HepG2 (cell line): ENCODE results near the gene FITM1. TPM values are rescaled to one million over a fixed set of nuclear protein-coding genes. Genes with fewer than 3 reads are reported as not detected.

Source experiments
- DNMT1 ChIP-seq: sonication (generic); formaldehyde crosslinking; IDR thresholded peaks from 2 replicates; pipeline ENCODE4 v1.5.1; 2020; ENCODE audit warnings: mild to moderate bottlenecking, missing genetic modification reagents
- MLX ChIP-seq: IDR thresholded peaks from 2 replicates; pipeline ENCODE4 v1.6.1; 2016
- PRDM15 ChIP-seq: sonication (generic); formaldehyde crosslinking; IDR thresholded peaks from 2 replicates; pipeline ENCODE4 v1.4.0; 2020; ENCODE audit warnings: missing genetic modification reagents
- SMARCC2 ChIP-seq: fragments of 450-650 bp; IDR thresholded peaks from 2 replicates; pipeline ENCODE4 v1.6.1; 2017; ENCODE audit warnings: antibody characterized with exemption, mild to moderate bottlenecking
- ZBTB7B ChIP-seq: sonication (generic); formaldehyde crosslinking; IDR thresholded peaks from 2 replicates; pipeline ENCODE4 v1.4.0; 2020; ENCODE audit warnings: missing genetic modification reagents
- ZNF142 ChIP-seq: sonication (generic); formaldehyde crosslinking; IDR thresholded peaks from 2 replicates; pipeline ENCODE4 v1.4.0; 2020; ENCODE audit warnings: missing genetic modification reagents
- ZNF253 ChIP-seq: sonication (generic); formaldehyde crosslinking; IDR thresholded peaks from 2 replicates; pipeline ENCODE4 v1.8.0; 2022; ENCODE audit warnings: mild to moderate bottlenecking, missing genetic modification reagents, borderline replicate concordance
- ZNF282 ChIP-seq: fragments of 450-650 bp; IDR thresholded peaks from 2 replicates; pipeline ENCODE4 v1.6.1; 2018; ENCODE audit not compliant: partially characterized antibody
- ZNF460 ChIP-seq: sonication (generic); formaldehyde crosslinking; IDR thresholded peaks from 2 replicates; pipeline ENCODE4 v1.5.1; 2020; ENCODE audit warnings: missing genetic modification reagents, mild to moderate bottlenecking, borderline replicate concordance
- ZNF605 ChIP-seq: sonication (generic); formaldehyde crosslinking; IDR thresholded peaks from 2 replicates; pipeline ENCODE4 v1.8.0; 2022; ENCODE audit warnings: mild to moderate bottlenecking, missing genetic modification reagents
- ZNF607 ChIP-seq: sonication (generic); formaldehyde crosslinking; IDR thresholded peaks from 2 replicates; pipeline ENCODE4 v1.5.1; 2020; ENCODE audit warnings: missing genetic modification reagents, mild to moderate bottlenecking, borderline replicate concordance
- polyA plus RNA-seq, 8 experiments: library from polyadenylated mRNA; depleted of rRNA in 3 of 8; stranded (reverse) in 7 of 8; unstranded in 1 of 8; fragments of >200 nt; fragmentation: Illumina TruSeq in 4 of 8; extraction: Trizol in 4 of 8; gene quantifications; 2 replicates each; pipeline versions ENCODE4 v1.2.1 to v1.2.3, GENCODE V29; 2011 to 2016; ENCODE audit warnings: low read depth in 4 of 8, missing spikeins in 1 of 8, mixed read lengths in 1 of 8; ENCODE audit not compliant: insufficient read depth in 1 of 8
- total RNA-seq, 5 experiments: library from RNA; depleted of rRNA; stranded (reverse); fragments of >200 nt; fragmentation: Illumina TruSeq; extraction: Trizol; gene quantifications; 2 replicates each; pipeline ENCODE4 v1.2.3, GENCODE V29; 2016; ENCODE audit warnings: low read depth in 1 of 5
- TF ChIP-seq, protein P1 (sequence below): sonication (generic); formaldehyde crosslinking; IDR thresholded peaks from 2 replicates; pipeline ENCODE4 v1.9.0; 2022; ENCODE audit warnings: missing genetic modification reagents, mild to moderate bottlenecking, borderline replicate concordance
- TF ChIP-seq, protein P2 (sequence below): IDR thresholded peaks from 2 replicates; pipeline ENCODE4 v1.6.1; 2016; ENCODE audit warnings: low read depth

Gene FITM1
- total and polyA plus RNA-seq, 2 of the 13 experiments (the other 11 are each of a cell fraction or from before 2014, with no cell fraction given) = 2.7 to 5.8 TPM

GRCh38 chr14:24080888-24081738 lies 49.3 kb upstream of the FITM1 start (continued):
- TF ChIP-seq, protein P1, sequence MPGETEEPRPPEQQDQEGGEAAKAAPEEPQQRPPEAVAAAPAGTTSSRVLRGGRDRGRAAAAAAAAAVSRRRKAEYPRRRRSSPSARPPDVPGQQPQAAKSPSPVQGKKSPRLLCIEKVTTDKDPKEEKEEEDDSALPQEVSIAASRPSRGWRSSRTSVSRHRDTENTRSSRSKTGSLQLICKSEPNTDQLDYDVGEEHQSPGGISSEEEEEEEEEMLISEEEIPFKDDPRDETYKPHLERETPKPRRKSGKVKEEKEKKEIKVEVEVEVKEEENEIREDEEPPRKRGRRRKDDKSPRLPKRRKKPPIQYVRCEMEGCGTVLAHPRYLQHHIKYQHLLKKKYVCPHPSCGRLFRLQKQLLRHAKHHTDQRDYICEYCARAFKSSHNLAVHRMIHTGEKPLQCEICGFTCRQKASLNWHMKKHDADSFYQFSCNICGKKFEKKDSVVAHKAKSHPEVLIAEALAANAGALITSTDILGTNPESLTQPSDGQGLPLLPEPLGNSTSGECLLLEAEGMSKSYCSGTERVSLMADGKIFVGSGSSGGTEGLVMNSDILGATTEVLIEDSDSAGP = peak; percentile 53
- no peak for TF ChIP-seq ZNF282
- TF ChIP-seq MLX = no peak
- TF ChIP-seq ZNF142 (CRISPR knock-in tag) = 0 out of 2 replicates have a peak, but pooled peaks have one; percentile 68
- no peak; the same call in none of the 2 replicates for TF ChIP-seq PRDM15 (CRISPR knock-in tag)
- no peak for TF ChIP-seq ZNF460 (CRISPR knock-in tag)
- TF ChIP-seq, protein P2, sequence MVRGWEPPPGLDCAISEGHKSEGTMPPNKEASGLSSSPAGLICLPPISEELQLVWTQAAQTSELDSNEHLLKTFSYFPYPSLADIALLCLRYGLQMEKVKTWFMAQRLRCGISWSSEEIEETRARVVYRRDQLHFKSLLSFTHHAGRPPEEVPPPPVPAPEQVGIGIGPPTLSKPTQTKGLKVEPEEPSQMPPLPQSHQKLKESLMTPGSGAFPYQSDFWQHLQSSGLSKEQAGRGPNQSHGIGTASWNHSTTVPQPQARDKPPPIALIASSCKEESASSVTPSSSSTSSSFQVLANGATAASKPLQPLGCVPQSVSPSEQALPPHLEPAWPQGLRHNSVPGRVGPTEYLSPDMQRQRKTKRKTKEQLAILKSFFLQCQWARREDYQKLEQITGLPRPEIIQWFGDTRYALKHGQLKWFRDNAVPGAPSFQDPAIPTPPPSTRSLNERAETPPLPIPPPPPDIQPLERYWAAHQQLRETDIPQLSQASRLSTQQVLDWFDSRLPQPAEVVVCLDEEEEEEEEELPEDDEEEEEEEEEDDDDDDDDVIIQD (CRISPR knock-in tag) = peak; percentile 7; the same call in 1 of the 2 replicates
- TF ChIP-seq ZBTB7B = peak; percentile 42; the same call in 1 of the 2 replicates
- TF ChIP-seq DNMT1 (CRISPR knock-in tag) = 0 out of 2 replicates have a peak, but pooled peaks have one; percentile 73
- TF ChIP-seq SMARCC2 = no peak
- TF ChIP-seq ZNF607 (CRISPR knock-in tag) = 0 out of 2 replicates have a peak, but pooled peaks have one; percentile 20
- TF ChIP-seq ZNF605 (CRISPR knock-in tag) = no peak
- TF ChIP-seq ZNF253 (CRISPR knock-in tag) = 0 out of 2 replicates have a peak, but pooled peaks have one; percentile 41
